GM13976 (cell line): ENCODE results near the gene FIBCD1.

Experiments
- DNase-seq: peaks from one replicate; pipeline ENCODE4 v3.0.0; 2012; ENCODE audit warnings: low spot score
- CTCF ChIP-seq: IDR thresholded peaks from 2 replicates; pipeline ENCODE4 v1.5.1; 2012; ENCODE audit warnings: borderline replicate concordance, mild to moderate bottlenecking; ENCODE audit not compliant: insufficient read depth; ENCODE audit errors: extremely low read depth, missing control alignments, control extremely low read depth
- in situ Hi-C: fragments of 300-500 bp; cut with MboI; formaldehyde crosslinking; loops from one replicate; pipeline ENCODE4 v1.12.0; 2022; ENCODE audit warnings: low sequenced_read_pairs, mixed read lengths, inconsistent platforms; ENCODE audit not compliant: unreplicated experiment

FIBCD1 gene

DNA sequence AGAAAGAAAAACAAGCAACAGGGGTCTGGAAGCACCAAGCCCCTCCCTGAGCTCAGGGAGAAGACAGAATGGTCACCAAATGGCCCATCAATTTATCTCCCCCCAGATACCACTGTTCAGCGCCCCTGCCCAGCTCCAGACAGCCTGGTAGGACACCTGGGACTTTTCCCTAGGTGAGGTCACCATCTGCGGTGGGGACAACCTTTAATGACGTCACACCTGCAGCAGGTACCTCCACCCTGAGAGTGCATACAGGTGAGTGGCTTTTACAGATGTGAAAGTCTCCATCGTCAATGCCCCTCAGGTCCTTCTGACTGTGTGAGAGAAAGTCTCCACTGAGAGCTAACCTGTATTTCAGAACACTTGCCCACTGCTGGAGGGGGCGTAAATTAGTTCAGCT, 35.6 kb upstream of the FIBCD1 start:
- in situ Hi-C loops: no loop called here
- no peak for DNase-seq
- TF ChIP-seq CTCF: no peak

DNA sequence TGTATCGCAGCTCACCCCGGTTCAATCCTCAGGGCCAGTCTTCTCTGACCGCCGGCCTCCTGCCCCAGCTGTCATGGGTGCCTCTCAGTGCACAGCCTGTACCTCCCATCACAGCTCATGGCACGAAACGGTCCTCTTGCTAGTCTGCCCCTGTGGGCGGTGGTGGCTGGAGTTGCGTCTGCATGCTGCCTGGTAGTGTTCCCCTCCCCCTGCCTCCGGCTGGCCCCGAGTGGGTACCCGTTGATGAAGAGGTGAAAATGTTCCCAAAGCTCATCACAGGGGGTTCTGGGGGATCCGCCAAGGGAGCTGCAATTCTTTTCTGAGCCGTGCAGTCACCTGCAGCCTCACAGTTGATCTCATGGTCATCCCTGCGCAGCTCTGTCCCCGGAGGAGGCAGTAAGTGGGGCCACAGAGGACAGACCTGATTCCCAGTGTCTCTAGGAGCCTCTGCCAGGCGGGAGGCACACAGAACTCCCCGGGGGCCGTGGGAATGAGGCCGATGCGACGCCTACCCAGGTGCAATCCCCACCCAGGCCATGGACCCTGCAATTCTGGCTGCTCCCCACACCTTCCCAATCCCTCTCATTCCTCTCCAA, 34.7 kb upstream of the FIBCD1 start:
- TF ChIP-seq CTCF: no peak
- in situ Hi-C loops: no loop called here
- DNase-seq: no peak

DNA sequence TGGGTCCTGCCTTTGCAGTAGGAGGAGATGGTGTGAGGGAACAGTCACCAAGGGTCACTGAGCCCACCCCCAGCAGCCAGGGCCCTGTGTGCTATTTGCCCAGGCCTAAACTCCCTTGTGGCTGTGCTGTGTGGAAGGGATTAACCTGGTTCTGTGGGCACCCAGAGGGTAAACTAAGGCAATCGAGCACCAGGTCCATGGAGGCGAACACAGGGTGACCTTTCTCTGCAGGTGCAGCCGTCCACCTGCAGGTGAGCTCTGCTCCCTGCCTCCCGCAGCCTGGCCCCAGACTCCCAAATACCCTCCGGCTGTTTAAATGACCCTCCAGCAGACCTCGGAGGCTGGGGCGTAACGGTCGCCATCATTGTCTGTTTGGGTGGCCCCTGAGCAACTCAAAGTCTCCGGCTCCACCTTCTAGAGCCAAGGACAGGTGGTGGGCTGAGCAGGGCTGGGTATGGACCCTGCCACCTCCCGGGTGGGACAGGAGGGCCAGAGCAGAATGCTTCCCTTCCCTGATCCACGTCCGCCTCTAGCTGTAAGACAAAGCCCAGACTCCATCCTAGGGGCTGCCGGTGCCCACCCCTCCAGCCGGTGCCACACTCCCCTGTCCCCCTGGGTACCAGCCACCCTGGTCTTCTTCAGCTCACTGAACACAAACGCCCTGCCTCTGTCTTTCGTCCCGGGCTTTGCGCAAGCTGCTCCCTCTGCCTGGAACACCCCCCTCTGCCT, 34.1 kb upstream of the FIBCD1 start:
- in situ Hi-C loops: no loop called here
- no peak for TF ChIP-seq CTCF

DNA sequence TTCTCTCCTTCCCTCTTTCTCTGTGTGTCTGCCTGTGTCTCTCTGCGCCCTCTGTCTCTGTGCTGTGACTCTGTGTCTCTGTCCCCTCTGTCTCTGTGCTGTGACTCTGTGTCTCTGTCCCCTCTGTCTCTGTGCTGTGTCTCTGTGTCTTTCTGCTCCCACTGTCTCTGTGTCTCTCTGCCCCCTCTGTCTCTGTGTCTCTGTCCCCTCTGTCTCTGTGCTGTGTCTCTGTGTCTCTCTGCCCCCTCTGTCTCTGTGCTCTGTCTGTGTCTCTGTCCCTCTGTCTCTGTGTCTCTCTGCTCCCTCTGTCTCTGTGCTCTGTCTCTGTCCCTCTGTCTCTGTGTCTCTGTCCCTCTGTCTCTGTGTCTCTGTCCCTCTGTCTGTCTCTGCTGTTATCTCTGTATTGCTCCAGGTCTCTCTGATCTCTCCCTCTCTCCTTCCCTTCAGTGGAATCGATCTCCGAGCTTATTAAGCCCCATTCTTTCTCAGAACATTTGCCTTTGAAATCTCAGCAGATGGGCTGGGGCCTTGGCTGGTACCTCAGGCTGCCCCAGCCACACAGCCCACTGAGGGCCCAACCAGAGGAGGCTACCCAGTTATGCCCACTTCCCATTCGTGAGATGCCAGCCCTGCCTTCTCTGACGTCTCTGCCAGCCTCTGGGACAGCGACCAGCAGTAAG, 33.4 kb upstream of the FIBCD1 start:
- DNase-seq: no peak
- in situ Hi-C loops: no loop called here
- TF ChIP-seq CTCF: no peak

More for the DNA sequence above, 34.1 kb upstream of the FIBCD1 start:
- DNase-seq: no peak

DNA sequence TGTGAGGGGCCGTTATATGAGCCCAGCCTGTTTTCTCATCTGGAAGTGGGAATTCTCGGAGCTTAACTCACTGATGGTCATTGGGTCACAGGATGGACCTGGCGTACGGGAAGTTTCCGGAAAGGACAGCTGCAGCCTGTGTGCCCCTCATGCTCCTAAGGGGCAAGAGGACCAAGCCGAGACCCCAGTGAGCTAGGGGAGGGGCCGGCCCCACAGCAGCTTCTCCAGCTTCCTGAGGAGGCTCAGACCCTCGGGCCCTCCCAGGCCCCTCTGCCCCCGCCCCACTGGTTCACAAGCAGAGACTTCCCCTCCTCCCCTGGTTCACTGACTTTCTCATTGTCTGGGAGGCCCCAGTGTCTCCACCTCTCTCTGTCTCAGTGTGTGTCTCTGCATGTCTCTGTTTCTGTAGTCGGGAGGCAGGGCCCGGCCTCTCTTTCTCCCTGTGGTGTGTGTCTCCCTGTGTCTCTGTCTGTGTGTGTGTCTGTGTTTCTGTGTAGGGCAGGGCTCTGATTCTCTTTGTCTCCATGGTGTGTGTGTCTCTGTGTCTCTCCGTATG, 32.3 kb upstream of the FIBCD1 start:
- TF ChIP-seq CTCF: no peak
- DNase-seq: no peak
- in situ Hi-C loops: no loop called here

DNA sequence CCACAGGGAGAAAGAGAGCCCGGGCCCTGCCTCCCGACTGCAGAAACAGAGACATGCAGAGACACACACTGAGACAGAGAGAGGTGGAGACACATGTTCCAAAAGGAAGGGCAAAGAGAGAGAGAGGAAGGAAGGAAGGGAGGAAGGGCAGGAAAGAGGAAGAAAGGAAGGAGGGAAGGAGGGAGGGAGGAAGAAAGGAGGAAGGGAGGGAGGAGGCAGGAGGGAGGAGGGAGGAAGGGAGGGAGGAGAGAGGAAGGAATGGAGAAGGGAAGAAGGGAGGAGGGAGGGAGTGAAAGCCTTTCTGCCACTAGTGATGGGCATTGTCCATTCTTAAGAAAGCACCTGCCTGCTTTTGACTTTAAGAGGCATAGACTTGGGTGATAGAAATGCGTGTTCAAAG, 31.8 kb upstream of the FIBCD1 start:
- in situ Hi-C loops: no loop called here
- no peak for DNase-seq
- no peak for TF ChIP-seq CTCF
